Measurements from ENCODE around the gene AAGAB.
"Not testable (repeated sequence)": the region's sequence is repeated elsewhere in the genome, so short reads cannot be mapped to it uniquely, and the experiment has no call there.

Gene AAGAB

DNA sequence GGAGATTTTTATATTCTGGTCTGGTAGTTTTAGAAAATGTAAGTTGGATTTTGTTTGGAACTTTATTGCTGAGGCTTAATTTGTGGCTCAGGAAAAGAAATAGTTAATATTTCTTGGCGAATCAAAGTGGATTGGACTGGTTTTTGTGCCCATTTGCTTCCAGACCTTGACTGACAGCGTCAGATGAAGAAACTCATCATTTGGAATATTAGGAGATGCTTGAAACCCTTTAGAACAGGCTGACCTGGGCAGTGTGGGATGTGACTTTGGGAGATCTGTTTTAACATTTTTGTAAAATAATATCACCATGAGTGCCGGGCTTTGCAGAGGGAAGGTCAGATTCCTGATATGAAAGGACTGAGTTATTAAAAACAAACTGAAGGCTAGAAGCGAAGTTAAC is 83.0 kb downstream of the AAGAB start:
- DNase-seq (ENCODE audit: low spot score): no peak

DNA sequence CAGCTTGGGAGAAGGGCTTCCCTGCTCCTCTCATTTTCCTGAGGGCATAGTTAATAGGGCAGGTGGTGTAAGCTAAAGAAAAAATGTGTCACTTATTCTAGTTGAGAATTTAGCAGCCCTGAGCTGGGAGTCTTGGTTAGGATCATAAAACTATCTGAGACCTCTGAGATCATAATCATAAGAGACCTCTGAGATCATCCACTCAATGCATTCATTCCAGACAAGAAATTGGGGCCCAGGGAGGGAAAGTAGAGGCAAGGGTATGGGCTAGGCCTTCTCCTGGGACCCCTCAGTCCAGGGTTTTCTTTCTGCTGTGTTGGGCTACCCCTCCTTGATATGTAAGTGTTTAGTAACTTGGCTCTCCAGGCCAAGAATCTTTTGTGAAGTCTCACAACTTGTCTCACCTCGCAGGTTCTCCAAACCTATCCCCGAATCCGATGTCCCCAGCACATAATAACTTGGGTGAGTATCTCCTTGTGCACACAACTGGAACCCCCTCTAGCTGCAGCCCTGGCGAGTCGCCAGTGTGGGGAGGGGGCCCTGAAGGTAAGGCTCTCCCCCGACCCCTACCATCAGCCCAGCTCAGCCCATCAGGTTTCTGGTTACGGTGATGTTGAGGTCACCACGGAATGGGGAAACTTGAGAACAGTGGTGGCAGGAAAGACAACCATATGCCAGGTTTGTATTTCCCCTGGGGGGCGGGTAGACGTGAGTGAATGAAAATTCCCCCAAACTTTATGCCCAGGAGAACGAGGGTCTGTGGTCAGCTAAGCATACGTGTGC is 84.1 kb downstream of the AAGAB start:
- DNase-seq (ENCODE audit: low spot score): no peak

DNA sequence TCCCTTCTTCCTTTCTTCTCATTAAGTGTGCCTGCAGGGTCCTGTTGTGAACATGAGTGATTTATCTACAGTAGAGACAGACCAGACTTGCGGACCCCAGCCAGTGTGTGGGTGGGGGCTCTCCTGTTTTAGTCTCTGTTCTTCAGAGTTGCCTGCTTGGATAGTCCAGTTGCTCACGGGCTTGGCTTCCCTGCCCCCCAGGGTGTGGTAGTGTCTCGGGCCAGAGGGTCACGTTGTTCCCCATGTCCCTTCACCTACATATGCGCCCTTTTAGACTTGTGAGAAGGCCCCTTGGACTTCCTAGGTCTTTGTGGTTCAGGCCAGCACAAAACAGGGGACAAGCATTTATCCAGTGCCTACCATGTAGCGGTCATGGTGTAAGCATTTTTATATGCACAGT is 85.8 kb downstream of the AAGAB start:
- no peak for DNase-seq (ENCODE audit: low spot score)

DNA sequence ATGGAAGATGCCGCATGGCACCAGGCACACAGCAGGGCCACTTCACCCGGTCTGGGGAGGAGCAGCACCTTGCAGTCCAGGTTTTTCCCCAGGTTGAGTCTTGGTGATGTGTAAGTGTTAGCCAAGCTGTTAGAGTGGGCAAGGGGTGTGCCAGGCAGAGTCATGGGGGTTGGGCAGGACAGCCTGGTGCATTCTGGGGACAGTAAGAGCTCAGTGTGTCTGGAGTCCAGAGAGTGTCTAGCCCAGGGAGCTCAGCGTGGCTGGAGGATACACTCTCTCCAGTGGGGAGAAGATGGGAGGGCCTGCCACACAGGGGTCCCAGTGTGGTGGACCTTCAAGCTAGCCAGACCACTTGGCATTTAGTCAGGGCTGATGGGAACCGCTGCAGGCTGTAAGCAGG is 87.4 kb downstream of the AAGAB start:
- no peak for DNase-seq (ENCODE audit: low spot score)

DNA sequence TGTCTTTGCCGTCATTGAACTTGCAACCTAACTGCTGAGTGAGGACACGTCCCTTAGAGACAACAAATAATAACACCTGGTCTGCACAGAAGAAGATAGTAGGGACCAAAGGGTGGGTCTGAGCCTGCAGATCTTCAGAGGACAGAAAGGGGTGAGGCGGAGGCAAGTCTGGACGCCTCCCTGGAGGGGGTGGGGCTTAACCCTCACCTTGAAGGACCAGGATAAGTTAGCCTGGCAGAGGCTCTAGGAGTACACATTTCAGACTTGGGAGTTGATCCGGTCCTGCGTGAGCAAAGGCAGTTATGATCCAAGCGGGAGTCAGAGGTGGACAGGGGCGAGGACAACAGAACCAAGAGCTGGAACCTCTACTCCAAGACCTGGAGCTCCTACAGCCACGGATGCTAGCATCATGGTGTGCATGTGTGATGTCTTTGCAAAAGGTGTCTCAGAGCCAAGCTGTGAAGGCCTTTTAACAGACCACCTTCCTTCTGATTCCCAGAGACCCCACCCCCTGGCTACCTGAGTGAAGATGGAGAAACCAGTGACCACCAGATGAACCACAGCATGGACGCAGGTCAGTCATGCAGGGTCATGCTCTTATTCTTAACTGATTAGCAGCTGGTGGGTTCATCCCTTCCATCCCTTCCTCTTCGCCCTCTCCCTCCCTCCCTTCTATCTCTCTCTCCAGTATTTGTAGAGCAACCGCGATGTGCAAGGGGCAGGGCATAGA is 88.0 kb downstream of the AAGAB start:
- DNase-seq (ENCODE audit: low spot score): no peak

DNA sequence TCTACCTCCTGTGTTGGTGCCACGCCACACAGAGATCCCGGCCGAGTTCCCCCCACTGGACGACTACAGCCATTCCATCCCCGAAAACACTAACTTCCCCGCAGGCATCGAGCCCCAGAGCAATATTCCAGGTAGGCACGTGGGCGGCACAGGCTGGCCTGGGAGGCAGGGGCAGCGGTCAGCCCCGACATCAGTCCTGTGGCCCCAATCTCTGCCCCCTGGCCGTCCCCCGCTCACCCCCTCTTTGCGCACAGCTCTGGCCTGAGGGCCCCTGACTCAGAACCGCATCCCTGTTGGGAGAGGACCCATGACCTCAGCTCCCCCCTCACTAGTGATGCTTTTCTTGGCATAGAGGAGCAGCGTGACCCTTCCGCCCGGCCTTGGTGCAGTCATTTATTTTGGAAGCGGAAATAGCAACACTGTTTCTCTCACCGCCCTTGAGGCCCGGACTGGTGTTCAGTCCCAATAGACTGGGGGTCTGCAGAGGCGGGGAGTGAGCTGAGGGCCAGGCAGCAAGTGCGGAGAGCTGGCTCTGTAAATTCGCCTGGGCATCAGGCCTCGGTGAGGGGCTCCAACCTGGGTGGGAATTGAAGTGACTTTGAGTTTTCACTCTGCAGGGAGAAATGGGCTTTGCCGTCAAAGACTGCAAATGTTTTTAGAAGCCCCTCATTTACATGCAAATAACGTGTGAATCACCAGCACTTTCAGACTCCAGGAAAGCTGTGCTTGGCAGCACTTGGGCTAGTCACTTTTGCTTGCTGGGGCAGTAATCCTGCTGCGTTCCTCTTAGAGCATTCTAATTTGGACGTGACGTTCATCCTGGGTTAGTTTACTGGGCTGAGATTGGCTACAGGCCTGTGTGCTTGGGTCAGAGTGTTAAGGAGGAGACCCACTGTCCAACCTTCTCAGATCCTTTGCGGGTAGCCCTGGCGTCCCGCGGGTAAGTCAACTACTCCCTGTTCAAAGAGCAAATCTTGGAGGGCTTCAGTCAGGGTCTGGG is 88.9 kb downstream of the AAGAB start:
- DNase-seq (ENCODE audit: low spot score): no peak

DNA sequence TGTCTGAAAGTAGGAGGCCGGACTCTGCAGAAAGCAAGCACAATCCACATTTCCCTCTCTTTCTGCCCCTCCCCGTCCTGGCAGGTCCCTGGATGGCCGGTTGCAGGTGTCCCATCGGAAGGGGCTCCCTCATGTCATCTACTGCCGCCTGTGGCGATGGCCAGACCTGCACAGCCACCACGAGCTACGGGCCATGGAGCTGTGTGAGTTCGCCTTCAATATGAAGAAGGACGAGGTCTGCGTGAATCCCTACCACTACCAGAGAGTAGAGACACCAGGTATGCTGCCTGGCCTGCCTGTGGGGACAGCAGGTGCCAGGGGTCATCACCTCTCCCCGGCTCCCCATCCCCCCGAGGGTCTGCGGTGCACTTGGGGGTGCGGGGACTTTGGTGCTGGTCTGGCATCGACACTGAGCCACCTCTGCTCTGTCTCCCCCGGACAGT is 89.6 kb downstream of the AAGAB start:
- no peak for DNase-seq (ENCODE audit: low spot score)

DNA sequence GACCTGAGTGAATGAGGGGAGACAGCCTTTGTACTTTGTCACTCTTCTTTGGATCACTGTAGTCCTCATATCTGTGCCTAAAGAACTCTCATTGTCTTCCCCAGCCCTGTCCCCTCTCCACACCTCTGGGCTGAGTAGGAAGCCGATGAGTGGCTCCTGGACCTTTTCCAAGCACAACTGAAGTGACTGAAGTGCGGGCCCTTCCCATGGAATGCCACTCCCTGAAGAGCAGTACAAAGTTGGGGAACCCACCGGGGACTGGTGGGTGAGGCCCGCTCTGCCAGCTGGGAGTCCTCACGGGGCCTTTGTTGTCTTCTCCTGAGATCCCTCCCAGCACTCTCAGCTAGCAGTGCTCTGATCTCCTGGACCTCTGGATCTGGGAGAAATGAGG is 90.1 kb downstream of the AAGAB start:
- no peak for DNase-seq (ENCODE audit: low spot score)

DNA sequence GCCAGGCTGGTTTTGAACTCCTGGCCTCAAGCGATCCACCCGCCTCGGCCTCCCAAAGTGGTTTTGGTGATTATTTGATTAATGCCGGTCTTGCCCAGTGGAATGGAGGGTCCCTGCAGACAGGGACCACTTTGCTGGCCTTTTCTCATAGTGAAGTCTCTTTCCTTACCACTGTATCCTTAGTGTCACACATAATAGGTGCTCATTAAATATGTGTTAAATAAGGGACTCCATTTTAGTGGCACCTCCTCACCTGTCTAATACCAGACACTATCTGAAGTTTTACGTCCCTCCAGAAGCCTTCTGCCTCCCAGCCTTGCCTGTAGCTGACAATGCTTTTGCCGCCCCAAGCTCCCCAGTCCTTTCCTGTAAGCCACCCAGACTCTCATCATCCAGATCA is 91.3 kb downstream of the AAGAB start:
- no peak for DNase-seq (ENCODE audit: low spot score)

DNA sequence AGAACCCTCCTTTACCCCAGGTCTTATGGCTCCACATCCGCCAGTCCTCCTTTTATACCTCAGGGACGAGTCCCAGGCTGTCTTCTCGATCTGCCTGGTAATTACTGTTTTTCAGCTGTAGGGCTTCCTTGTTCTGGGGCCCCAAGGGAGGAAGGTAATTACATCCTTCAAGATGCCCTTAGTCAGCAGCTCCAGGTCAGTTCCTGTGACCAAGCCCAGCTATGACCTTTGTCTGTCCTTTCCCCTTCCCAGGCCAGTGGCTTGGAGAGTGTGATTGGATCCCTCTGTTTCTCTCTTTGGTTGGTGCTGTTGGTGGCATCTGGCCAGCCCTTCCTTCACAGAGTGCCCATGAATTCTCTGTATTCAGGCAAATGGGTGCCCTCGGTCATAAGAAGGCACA is 92.6 kb downstream of the AAGAB start:
- DNase-seq (ENCODE audit: low spot score): no peak

DNA sequence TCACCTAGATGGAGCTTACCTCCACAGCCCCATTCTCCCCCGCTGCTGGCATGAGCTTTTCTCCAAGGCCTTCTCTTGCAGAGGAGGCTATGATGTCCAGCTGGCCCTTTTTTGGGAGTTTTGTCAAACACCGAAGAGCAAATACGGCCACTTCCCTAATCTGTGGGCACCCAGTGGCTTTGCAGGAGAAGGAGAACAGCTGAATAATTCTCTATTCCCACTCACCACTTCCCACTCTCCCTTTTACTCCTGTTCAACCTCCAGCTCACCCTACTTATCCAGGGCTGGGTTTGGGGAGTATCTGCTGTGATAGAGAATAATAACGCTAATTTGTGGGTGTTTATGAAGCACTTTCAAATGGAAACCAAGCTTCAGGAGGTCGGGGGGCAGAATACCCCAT is 93.0 kb downstream of the AAGAB start:
- DNase-seq (ENCODE audit: low spot score): no peak

DNA sequence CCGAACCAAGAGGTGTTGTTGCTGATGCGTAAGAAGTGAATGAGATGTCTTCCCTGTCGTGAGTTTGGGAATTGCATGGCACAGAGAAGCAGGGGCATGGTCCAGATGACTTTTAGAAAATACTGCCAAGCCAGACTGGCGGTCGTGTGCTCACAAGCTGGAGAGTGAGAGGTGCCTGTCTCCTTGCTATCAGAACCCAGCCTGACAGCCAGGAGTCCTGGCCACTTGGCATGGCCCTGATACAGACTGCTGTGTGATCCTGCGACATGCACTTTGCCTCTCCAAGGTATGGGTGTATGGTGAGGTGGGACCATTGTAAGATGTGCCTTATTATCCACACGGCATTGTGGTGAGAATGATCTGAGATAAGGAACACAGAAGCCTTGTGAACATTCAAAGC is 96.1 kb downstream of the AAGAB start:
- DNase-seq (ENCODE audit: low spot score): no peak

DNA sequence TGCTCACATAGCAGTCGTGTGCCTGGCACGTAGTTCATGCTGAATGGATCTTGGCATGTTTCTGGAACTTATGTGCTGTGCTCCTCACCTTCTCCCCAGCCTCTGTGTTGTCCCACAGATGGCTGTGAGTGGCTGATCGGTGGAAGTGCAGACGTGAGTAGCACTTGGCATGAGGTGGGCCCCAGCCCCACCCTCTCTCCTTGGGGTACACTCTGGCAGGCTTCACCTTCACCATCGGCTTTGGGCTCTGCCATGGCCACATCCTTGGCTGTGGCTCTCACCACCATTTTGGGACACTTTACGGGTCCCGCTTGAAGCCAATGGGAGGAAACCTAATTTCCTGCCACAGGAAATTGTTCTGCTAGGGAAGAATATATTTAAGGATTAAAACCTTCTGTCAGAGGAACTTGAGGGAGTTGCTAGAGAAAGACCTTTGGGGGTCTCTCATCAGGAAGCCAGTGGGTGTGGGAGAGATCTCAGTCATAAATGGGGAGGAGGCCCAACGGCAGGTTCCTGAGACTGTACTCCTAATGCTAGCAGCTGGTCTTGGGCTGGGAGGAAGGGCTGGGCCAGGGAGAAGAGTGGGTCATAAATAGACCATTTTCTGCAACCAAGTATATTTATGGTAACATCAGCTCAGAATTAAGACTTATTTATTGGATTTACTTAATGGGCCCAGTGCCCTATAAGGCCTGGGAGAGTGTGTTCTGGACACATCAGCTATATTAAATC is 96.8 kb downstream of the AAGAB start:
- no peak for DNase-seq (ENCODE audit: low spot score)

DNA sequence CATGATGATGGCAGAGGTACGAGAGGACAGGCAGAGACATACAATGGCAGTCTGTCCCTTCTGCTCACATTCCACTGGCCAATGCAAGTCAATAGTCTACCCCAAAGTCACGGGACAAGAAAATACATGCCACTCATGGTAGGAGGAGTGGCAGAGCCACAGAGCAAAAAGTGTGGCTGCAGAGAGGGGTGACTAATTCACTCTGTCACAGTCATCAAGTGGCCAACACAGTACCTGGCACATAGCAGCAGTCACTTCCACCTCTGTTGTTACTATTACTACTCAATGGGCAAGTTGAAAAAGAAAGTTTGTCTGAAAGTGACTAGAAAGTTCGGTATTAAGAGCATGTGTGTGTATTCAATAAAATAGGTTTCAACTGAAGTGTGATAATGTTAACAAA is 97.6 kb downstream of the AAGAB start:
- DNase-seq (ENCODE audit: low spot score): no peak

DNA sequence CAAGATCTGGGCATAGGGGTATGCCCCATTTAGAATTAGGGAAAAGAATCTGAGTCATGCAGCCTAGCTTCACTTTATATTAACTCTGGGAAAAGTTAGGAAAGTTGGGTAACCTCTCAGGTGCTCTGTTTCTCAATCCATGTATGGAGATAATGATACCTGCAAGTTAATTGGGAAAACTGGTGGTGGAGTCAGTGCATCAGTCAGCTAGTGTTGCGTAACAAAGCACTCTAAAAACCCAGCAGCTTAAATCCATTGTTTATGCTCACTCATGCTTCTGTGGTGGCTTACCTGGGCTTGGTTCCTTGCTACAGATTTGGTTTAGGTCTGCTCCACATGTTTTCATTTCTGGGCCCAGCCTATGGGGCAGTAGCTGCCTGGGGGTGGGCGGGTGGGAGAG is 98.0 kb downstream of the AAGAB start:
- DNase-seq (ENCODE audit: low spot score): no peak

DNA sequence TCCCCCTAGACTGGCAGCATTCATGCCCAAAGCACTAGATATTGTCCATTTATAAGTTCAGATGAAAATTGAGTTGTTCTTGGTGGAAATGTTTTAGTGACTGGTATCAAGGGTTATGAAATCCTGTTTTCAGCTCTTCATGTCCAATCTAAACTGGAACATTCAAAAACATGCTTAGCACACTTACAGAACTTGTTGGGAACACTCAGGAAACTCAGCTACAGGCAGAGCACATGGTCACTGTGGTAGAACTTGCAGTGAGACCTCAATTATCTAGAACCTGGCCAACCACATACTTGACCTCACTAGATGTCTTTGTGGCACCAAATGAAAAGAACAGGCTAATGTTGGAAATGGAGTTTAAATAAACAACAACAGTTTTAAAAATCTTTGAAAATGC is 100.2 kb downstream of the AAGAB start:
- DNase-seq (ENCODE audit: low spot score): no peak

DNA sequence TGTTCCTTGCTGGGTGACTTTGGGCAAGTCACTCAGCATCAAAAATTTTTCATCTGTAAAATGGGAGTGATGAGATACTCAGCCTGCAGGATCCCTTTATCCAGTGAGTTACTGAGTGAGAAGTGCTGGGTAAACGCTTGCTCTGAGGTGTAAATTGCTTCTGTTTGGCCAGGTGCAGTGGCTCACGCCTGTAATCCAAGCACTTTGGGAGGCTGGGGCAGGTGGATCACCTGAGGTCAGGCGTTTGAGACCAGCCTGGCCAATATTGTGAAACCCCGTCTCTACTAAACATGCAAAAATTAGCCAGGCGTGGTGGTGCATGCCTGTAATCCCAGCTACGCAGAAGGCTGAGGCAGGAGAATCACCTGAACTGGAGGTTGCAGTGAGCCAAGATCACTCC is 101.4 kb downstream of the AAGAB start:
- not testable (repeated sequence) for DNase-seq (ENCODE audit: low spot score)

DNA sequence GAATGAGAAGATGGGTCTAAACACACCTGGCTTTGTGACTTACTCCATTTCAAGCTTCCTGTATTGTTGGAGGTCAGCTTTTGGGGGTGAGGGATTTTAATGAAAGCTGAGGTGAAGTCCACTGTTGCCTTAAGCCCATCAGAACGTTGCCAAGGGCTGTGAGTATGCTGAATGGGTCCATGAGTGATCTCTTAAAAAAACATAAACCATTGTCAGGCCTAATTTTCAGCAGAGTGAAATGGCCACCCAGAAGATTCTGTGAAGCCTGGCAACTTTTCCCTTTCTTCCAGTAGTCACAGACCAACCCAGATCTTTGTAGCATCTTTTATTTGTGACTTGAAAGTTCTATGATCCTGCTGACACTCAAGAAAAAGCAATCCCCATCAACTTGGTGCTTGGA is 102.0 kb downstream of the AAGAB start:
- DNase-seq (ENCODE audit: low spot score): no peak

Data from kidney capillary endothelial cell (primary cell).